ENCODE measurements around the gene KIF4A.
"Not testable (repeated sequence)": the region's sequence is repeated elsewhere in the genome, so short reads cannot be mapped to it uniquely, and the experiment has no call there.

Gene KIF4A

GRCh38 chrX:70289793-70290770 is at the start of gene KIF4A, which contains the start of gene PDZD11:
Gene KIF4A, plus strand, starts transcription at chrX:70290104. Its CDS starts 355 bp downstream, at chrX:70290459.
Gene PDZD11, minus strand, starts transcription at chrX:70289927. Its CDS starts 586 bp downstream, at chrX:70289341.
- peak; percentile 80 for DNase-seq

- no peak for DNase-seq
Observed at GRCh38 chrX:70240751-70241150, 49.2 kb upstream of the KIF4A start.

GRCh38 chrX:70241501-70241900 is 48.4 kb upstream of the KIF4A start:
- DNase-seq, result no peak

- not testable (repeated sequence) for DNase-seq
Observed at GRCh38 chrX:70243601-70244000, 46.3 kb upstream of the KIF4A start.

GRCh38 chrX:70244881-70245280 is 45.0 kb upstream of the KIF4A start:
- DNase-seq, result no peak

GRCh38 chrX:70247252-70247651 is 42.7 kb upstream of the KIF4A start:
- DNase-seq, result no peak

GRCh38 chrX:70252491-70252890 is 37.4 kb upstream of the KIF4A start:
- DNase-seq, result no peak

GRCh38 chrX:70253377-70254062 is 36.4 kb upstream of the KIF4A start:
- DNase-seq, result no peak

GRCh38 chrX:70254063-70254400 is 35.9 kb upstream of the KIF4A start:
- DNase-seq, result no peak

GRCh38 chrX:70254909-70255308 is 35.0 kb upstream of the KIF4A start:
- no peak for DNase-seq

GRCh38 chrX:70255452-70255851 is 34.5 kb upstream of the KIF4A start:
- no peak for DNase-seq

- no peak for DNase-seq
Observed at GRCh38 chrX:70257423-70258288, 32.2 kb upstream of the KIF4A start.

GRCh38 chrX:70260104-70260503 is 29.8 kb upstream of the KIF4A start, which contains the start of gene P2RY4:
Gene P2RY4, minus strand, starts transcription at chrX:70260204. Its CDS starts 580 bp downstream, at chrX:70259624.
- no peak for DNase-seq

- DNase-seq, result peak; percentile 2
Observed at GRCh38 chrX:70262952-70263567, 26.8 kb upstream of the KIF4A start.

- DNase-seq, result no peak
Observed at GRCh38 chrX:70264784-70265183, 25.1 kb upstream of the KIF4A start.

- no peak for DNase-seq
Observed at GRCh38 chrX:70268034-70268433, 21.9 kb upstream of the KIF4A start, which contains the start of gene ARR3. Gene ARR3, plus strand, starts transcription at chrX:70268334. Its CDS starts 1,052 bp downstream, at chrX:70269386.

- DNase-seq, result not testable (repeated sequence)
Observed at GRCh38 chrX:70274029-70274428, 15.9 kb upstream of the KIF4A start.

- DNase-seq, result no peak
Observed at GRCh38 chrX:70279081-70279480, 10.8 kb upstream of the KIF4A start.

- no peak for DNase-seq
Observed at GRCh38 chrX:70280573-70280972, 9.3 kb upstream of the KIF4A start.

- DNase-seq, result no peak
Observed at GRCh38 chrX:70281951-70282350, 8.0 kb upstream of the KIF4A start, which contains the start of gene RAB41. Gene RAB41, plus strand, starts transcription at chrX:70282172. Its CDS starts 46 bp downstream, at chrX:70282218.

- DNase-seq, result no peak
Observed at GRCh38 chrX:70289168-70289792, 624 bp upstream of the KIF4A start.

- no peak for DNase-seq
Observed at GRCh38 chrX:70292788-70293187, 2.9 kb downstream of the KIF4A start.
